Pancreas (tissue), 10 donors: ENCODE measurements around the gene GSN. TPM values are rescaled to one million over a fixed set of nuclear protein-coding genes. Genes with fewer than 3 reads are reported as not detected.

ENCODE experiments used
- ATAC-seq, 4 donors: fragments of 200-7000 bp; cut with Tn5 transposase; one replicate each; pipeline versions ENCODE4 v1.8.0 to v1.9.1; 2020; ENCODE audit warnings: mild to moderate bottlenecking in 4 of 4, moderate library complexity in 4 of 4
- DNase-seq, 6 donors: peaks; one replicate each; pipeline ENCODE4 v3.0.0-alpha.2; 2020
- FAIRE-seq: peaks from 2 replicates; lab custom pipeline; 2012; peaks lifted over from hg19 to GRCh38; lab: Jason Lieb, UNC
- H3K27ac ChIP-seq, 4 donors: fragments of 200-600 bp; sonication (generic); 1 replicate in 3 of 4; 2 replicates in 1 of 4; pipeline versions ENCODE4 v1.5.0 to v1.8.0; 2020
- H3K27me3 ChIP-seq, 4 donors: fragments of 200-600 bp; one replicate each; pipeline ENCODE4 v1.8.0; 2021
- H3K36me3 ChIP-seq, 3 donors: fragments of 200-600 bp; sonication (generic) in 1 of 3; one replicate each; pipeline versions ENCODE4 v1.5.0 to v1.8.0; 2020 to 2021
- H3K4me1 ChIP-seq, 3 donors: fragments of 200-600 bp; one replicate each; pipeline ENCODE4 v1.8.0; 2021
- H3K4me3 ChIP-seq, 4 donors: fragments of 200-600 bp; sonication (generic) in 2 of 4; one replicate each; pipeline versions ENCODE4 v1.5.0 to v1.8.0; 2020 to 2021
- H3K9me3 ChIP-seq, 4 donors: fragments of 200-600 bp; one replicate each; pipeline ENCODE4 v1.8.0; 2021
- CTCF ChIP-seq, 4 donors: fragments of 200-600 bp; sonication (generic) in 3 of 4; IDR thresholded peaks; one replicate each; pipeline versions ENCODE4 v1.5.0 to v1.8.0; 2021; ENCODE audit warnings: antibody characterized with exemption in 4 of 4
- WGBS, 2 donors: extraction: QIAGEN DNeasy Blood & Tissue Kit; methylation state at CpG; one replicate each; pipeline ENCODE4 v1.1.7; 2013; 5-methylcytosine and 5-hydroxymethylcytosine counted together
- intact Hi-C, 3 donors: fragments of 100-400 bp; cut with DNase I; formaldehyde crosslinking; loops; one replicate each; pipeline versions ENCODE4 v1.11.1 to v1.14.2; 2022
- polyA plus RNA-seq, 2 donors: library from polyadenylated mRNA; stranded (reverse); fragments of 200-250 nt; gene quantifications; one replicate each; pipeline ENCODE4 v1.2.3, GENCODE V29; 2013
- total RNA-seq, 6 donors: library from RNA; stranded (reverse); fragmentation: NEBNext Ultra II Directional in 4 of 6; extraction: Animal tissue kit (Norgen Biotek cat#: 25700) in 4 of 6; gene quantifications; one replicate each; pipeline versions ENCODE4 v1.2.1 to v1.2.4, GENCODE V29; 2021 to 2023
- donor health status: healthy with polysubstance abuse.
- donor health status: DM: no; HTN: no; CAD: no; lungs with moderate emphysema.
- donor health status: DM: no; HTN: no; CAD: no.
- donor health status: control.
- donor health status: control.
- donor health status: Bipolar disorder and iron deficiency.
- donor health status: DM: yes; HTN: yes; CAD: no.
- donor health status: DM: no; HTN: no; CAD: no.
- donor health status: DM: no; HTN: no; CAD: no.
- donor health status: DM: yes; HTN: yes; CAD: no.

Gene GSN
- total and polyA plus RNA-seq, 8 donors = 44.0 to 193 (median 132) TPM

GRCh38 chr9:121305269-121305994 lies 37.5 kb downstream of the GSN start:
- ATAC-seq (peak in 3 of 4 donors; percentile 23 to 55 (median 34)), FAIRE-seq (no peak), DNase-seq (peak in 3 of 6 donors; percentile 38 to 48 (median 46))
- H3K36me3 ChIP-seq = no peaks in the 10 kb centered on the region
- no peak overlapping the region for H3K4me3 ChIP-seq
- no peaks in the 10 kb centered on the region for H3K27me3 ChIP-seq
- no peak for TF ChIP-seq CTCF (IDR thresholded peaks at IDR 0.05)
- H3K9me3 ChIP-seq = no peaks in the 10 kb centered on the region
- intact Hi-C loops = no loop called here
- no peaks in the 10 kb centered on the region for H3K4me1 ChIP-seq
- H3K27ac ChIP-seq = no peak overlapping the region
- 79 to 83% methylated on average over 13 of the region's 13 CpGs for WGBS, 2 donors

- Histone ChIP-seq H3K27ac (no peak overlapping the region), H3K9me3 (no peaks in the 10 kb centered on the region), H3K36me3 (peaks cover 0 to 12% (median 0%) of the 10 kb centered on the region in 3 donors), H3K4me1 (no peaks in the 10 kb centered on the region), H3K4me3 (no peak overlapping the region), H3K27me3 (no peaks in the 10 kb centered on the region)
- 87% methylated on average over 2 of the region's 2 CpGs for WGBS, 2 donors
- DNase-seq (peak in 2 of 6 donors; percentile 9 to 33), ATAC-seq (no peak), FAIRE-seq (no peak)
- no peak for TF ChIP-seq CTCF (IDR thresholded peaks at IDR 0.05)
- intact Hi-C loops = no loop called here
Measured at GRCh38 chr9:121307976-121308375, 40.0 kb downstream of the GSN start.

- H3K27me3 ChIP-seq = no peaks in the 10 kb centered on the region
- WGBS, 2 donors = 90 to 92% methylated on average over 13 of the region's 13 CpGs
- DNase-seq = peak in 2 of 6 donors; percentile 20 to 34
- FAIRE-seq = no peak
- H3K4me3 ChIP-seq = no peak overlapping the region
- TF ChIP-seq CTCF (IDR thresholded peaks at IDR 0.05) = no peak
- no peaks in the 10 kb centered on the region for H3K9me3 ChIP-seq
- no peak overlapping the region for H3K27ac ChIP-seq
- H3K4me1 ChIP-seq = no peaks in the 10 kb centered on the region
- peaks cover 0 to 18% (median 0%) of the 10 kb centered on the region in 3 donors for H3K36me3 ChIP-seq
- intact Hi-C loops = no loop called here
- no peak for ATAC-seq
Measured at GRCh38 chr9:121308765-121309164, 40.8 kb downstream of the GSN start.

- H3K9me3 ChIP-seq = no peaks in the 10 kb centered on the region
- no peaks in the 10 kb centered on the region for H3K27me3 ChIP-seq
- intact Hi-C loops = no loop called here
- FAIRE-seq = no peak
- ATAC-seq = no peak
- H3K4me1 ChIP-seq = no peaks in the 10 kb centered on the region
- H3K4me3 ChIP-seq = no peak overlapping the region
- TF ChIP-seq CTCF (IDR thresholded peaks at IDR 0.05) = no peak
- H3K36me3 ChIP-seq = peaks cover 0 to 22% (median 0%) of the 10 kb centered on the region in 3 donors
- H3K27ac ChIP-seq = no peak overlapping the region
- WGBS, 2 donors = 80 to 93% methylated on average over 6 of the region's 6 CpGs
- DNase-seq = peak in 2 of 6 donors; percentile 16 to 23
Measured at GRCh38 chr9:121309171-121309570, 41.2 kb downstream of the GSN start.

- H3K9me3 ChIP-seq = no peaks in the 10 kb centered on the region
- no peak overlapping the region for H3K27ac ChIP-seq
- H3K36me3 ChIP-seq = peaks cover 0 to 24% (median 0%) of the 10 kb centered on the region in 3 donors
- FAIRE-seq (no peak), ATAC-seq (no peak), DNase-seq (no peak)
- H3K27me3 ChIP-seq = no peaks in the 10 kb centered on the region
- no peak for TF ChIP-seq CTCF (IDR thresholded peaks at IDR 0.05)
- no peaks in the 10 kb centered on the region for H3K4me1 ChIP-seq
- 82 to 95% methylated on average over 7 of the region's 7 CpGs for WGBS, 2 donors
- intact Hi-C loops = no loop called here
- H3K4me3 ChIP-seq = no peak overlapping the region
Measured at GRCh38 chr9:121309833-121310425, 42.0 kb downstream of the GSN start.
